Epithelial cell of prostate (primary cell): ENCODE data around the gene SORCS1.

Source experiments
- DNase-seq: peaks from one replicate; pipeline ENCODE4 v3.0.0-alpha.2; 2011; ENCODE audit warnings: low read depth, low spot score
- H3K27ac ChIP-seq: fragments of 450-650 bp; 2 replicates; pipeline ENCODE4 v1.5.1; 2017; ENCODE audit warnings: mild to moderate bottlenecking

The SORCS1 gene

DNA sequence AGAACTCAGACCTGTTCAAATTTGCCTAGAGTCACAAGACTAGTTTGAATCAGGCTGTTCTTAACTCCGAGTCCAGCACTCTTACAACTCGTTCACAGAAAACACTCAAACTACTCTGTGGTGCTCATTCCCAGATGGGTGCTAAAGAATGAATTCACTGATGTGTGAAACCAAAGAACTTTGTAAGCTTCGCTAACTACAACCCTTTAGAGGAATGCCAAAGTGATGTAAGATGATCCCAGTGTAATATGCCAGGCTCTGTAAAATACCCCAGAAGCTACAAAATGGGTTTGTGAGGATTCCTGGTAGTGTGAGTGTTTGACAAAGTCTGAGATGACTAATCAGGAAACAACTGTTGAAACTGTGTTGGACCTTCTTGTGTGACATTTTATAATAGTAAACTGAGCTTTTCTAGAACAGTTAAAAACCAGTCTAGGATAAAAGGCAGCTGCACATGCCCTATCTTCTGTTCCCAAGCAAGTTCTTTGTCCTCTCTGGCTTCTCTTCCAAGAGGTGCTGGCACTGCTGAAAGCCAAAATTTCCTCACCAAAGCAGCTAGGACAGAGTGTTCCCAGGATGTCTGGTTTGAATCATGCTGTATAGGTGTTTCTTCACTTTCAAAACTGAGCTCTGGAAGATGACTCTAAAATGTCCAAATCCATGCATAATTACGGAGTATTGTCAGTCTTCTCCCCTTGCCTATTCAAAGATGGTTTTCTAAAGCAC lies 527.6 kb downstream of the SORCS1 start:
- no peak for DNase-seq
- H3K27ac ChIP-seq = no peak overlapping the region

- H3K27ac ChIP-seq = no peak overlapping the region
- DNase-seq = no peak
Observed at GRCh38 chr10:106635947-106636346, 528.6 kb downstream of the SORCS1 start.

DNA sequence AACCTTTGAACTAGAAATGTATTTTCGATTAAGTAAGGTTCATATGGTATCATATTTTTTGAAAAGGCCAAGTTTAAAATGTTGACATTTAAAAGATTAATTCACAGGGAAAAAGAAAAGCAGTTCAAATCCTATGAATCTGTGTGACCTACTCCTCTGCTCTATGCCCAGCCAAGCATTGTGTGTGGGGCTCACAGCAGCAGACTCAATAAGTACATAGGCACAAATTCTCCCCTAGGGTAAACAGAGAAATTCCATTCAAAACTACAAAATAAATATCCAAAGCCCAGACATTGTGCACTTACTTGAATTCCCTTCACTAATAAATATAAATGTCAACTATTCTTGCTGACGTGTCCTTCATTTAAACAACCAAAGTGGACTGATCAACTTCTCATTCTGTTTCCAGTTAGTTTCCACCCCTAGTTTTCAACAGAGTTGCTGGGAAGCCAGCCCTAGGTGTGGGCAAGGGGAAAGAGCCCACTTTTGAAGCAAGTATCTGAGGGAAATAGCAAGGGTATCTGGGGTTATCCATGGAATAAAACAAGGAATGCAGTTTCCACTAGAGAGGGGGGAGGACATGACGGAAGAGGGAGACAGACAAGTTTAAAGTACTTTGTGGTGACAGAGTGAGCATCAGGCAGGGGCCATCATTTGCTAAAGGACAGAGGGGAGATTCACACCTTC lies 533.3 kb downstream of the SORCS1 start:
- no peak for DNase-seq
- no peak overlapping the region for H3K27ac ChIP-seq

- no peak overlapping the region for H3K27ac ChIP-seq
- DNase-seq = no peak
Observed at GRCh38 chr10:106626371-106626770, 538.1 kb downstream of the SORCS1 start.

- DNase-seq = no peak
- H3K27ac ChIP-seq = no peak overlapping the region
Observed at GRCh38 chr10:106625751-106626150, 538.8 kb downstream of the SORCS1 start.

DNA sequence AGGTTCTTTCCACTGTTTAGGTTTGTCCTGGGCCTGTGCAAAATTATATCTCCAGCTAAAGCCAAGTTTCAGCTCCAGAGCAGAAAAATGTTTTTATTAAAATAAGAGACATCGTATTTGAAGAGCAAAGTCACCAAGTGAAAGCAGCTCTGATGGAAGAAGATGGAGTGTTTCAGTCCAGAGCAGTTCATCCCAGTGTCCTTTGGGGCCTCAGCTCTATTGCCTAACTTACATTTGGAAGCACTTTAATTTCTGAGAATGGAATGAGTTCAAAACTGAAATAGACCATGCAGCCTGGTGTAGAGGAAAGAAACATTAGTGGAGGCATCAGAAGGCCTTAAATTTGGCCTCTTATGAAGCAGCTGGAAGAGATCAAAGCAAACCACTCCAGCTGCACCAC lies 545.2 kb downstream of the SORCS1 start:
- DNase-seq = no peak
- H3K27ac ChIP-seq = no peak overlapping the region

- DNase-seq = no peak
- H3K27ac ChIP-seq = no peak overlapping the region
Observed at GRCh38 chr10:106618646-106619045, 545.9 kb downstream of the SORCS1 start.

DNA sequence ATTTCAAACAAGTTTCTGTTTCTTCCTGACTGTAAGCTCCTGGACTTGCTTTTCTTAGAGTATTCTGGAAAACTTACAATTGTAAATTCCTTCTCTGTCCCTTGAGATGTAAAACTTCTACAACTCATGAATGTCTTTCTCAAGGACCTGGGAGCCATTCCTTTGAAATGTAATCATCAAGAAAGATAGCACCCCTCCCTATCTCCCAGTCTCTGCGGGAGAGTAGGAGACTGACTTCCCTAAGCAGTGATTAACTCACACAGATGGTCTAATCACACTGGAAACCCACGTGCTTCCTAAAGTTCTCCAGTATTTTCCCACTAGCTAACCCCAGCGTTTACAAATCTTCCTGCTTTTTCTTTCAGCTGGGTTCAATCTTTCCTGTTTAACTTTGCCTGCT lies 549.4 kb downstream of the SORCS1 start:
- peak overlapping the region; percentile 4 for H3K27ac ChIP-seq
- no peak for DNase-seq

DNA sequence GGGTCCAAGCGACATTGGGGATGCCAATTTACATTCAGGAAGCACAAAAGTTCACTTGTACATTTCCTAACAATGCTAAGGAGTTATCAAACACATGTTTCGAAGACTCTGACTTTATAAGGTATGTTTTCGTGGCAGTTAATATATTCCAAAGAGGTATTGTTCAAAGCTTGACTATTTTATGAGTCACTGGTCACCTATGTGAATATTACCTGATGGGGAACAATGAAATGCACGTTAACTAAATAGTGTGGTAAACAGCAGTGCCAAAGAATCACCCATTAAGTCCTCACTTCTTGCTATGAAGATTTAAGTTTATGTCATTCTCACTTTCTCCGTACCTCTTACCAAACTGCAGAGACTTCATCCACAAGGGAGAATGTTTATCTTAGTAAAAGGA lies 550.2 kb downstream of the SORCS1 start:
- peak overlapping the region; percentile 4 for H3K27ac ChIP-seq
- DNase-seq = no peak

DNA sequence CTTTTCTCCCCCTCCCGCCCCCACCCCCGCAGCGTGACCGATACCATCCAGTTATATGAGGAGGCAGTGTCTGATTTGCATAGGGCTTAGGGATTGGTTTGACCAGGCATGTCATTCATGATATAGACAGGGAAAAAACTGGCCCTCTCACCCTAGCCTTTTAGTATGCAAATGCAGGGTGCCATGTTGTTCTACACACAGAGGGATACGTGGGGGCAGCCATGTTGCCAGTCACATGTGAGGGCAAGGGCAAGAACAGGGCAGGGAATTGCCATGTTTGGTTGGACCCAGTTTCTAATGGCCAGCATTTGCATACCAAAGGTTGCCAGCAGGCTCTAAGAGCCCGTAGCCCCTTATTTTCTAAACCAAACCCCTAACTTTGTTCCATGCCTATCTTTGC lies 552.1 kb downstream of the SORCS1 start:
- no peak overlapping the region for H3K27ac ChIP-seq
- no peak for DNase-seq

- no peak for DNase-seq
- H3K27ac ChIP-seq = no peak overlapping the region
Observed at GRCh38 chr10:106609470-106610266, 554.8 kb downstream of the SORCS1 start.

GRCh38 chr10:106608066-106608465 lies 556.4 kb downstream of the SORCS1 start:
- DNase-seq = no peak
- no peak overlapping the region for H3K27ac ChIP-seq

DNA sequence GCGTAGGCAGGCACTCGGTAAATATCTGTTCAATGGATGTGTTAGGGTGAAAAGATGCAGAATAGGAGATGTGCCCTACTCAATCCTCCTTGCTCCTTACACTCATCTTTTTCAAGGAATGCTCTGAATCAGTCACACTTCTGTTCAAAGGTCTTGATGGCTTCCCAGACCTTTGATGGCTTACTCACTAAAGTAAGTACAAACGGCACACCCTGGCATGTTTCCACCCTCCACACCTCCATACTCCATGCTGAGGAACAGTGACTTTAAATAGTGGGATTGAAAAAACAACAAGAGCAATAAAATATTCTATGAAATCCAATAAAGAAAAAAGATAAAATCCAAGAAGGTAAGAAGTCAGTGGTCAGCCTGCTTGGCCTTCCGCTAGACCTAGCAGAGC lies 569.2 kb downstream of the SORCS1 start:
- DNase-seq = no peak
- H3K27ac ChIP-seq = no peak overlapping the region

- H3K27ac ChIP-seq = no peak overlapping the region
- no peak for DNase-seq
Observed at GRCh38 chr10:106593876-106594275, 570.6 kb downstream of the SORCS1 start.

- no peak overlapping the region for H3K27ac ChIP-seq
- no peak for DNase-seq
Observed at GRCh38 chr10:106592396-106592795, 572.1 kb downstream of the SORCS1 start.

GRCh38 chr10:106582291-106582690 lies 582.2 kb downstream of the SORCS1 start:
- H3K27ac ChIP-seq = no peak overlapping the region
- no peak for DNase-seq

DNA sequence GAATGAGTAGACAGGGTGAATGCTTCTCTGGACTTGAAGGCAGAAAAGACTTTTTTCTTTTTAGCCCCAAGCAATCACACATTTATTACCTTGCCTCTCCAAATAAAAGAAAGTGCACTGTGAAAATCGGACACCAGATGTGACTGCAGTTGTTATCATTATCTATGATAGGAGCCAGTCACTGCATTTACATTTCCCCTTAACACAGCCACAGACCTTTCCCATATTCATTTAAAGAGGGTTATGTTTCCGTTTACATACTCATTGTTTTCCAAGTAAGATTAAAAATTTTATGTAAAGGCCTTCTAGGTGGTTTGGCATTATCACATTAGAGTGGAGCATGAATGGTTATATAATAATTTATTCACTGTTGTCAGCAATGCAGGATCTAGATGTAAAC lies 586.8 kb downstream of the SORCS1 start:
- no peak for DNase-seq
- no peak overlapping the region for H3K27ac ChIP-seq

DNA sequence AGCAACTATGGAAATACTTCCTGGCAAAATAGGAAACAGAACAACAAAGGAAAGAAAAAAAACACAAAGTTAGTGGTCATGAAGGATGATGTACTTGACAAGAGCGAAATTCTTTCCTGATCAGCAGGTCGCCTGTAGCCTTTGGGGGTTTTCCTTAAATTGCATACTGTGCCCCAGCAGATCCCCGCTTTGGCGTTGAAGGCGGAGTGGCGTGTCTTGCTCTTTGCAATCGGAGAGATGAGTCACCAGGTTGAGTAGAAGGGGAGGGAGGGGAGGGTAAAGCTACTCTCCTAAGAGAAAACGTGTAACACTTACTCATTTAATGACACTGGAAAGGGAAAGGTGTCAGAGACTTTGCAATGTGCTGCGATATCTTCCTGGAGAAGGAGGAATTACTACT lies 587.2 kb downstream of the SORCS1 start:
- peak; percentile 27 for DNase-seq
- H3K27ac ChIP-seq = no peak overlapping the region

GRCh38 chr10:106576534-106576933 lies 588.0 kb downstream of the SORCS1 start:
- no peak for DNase-seq
- no peak overlapping the region for H3K27ac ChIP-seq

DNA sequence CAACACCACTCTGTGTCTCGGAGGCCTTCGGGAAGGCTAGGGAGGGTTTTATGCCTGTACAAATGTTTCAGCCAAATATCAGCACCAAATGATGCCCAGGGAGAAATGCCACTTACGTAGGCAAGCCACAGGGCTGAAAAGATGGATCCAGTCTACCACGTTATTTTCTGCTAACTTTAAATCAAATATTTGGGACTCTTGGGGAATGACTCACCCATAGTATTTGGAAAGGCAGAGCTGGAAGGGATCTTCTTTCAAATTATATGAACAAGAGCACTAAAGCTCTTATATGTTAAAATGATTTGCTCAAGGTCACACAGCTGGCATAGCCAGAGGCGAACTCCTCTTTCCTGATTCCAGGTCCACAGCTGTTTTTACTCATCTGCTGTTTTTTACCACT lies 591.4 kb downstream of the SORCS1 start:
- DNase-seq = no peak
- H3K27ac ChIP-seq = no peak overlapping the region
